H1 (cell line): Measurements from ENCODE around the gene COASY.

ENCODE experiments used
- HDAC6 ChIP-seq: IDR thresholded peaks from one replicate; pipeline ENCODE4 v1.7.1; 2012; ENCODE audit warnings: low read depth, mild to moderate bottlenecking, inconsistent platforms, low read length, moderate library complexity
- JUND ChIP-seq: IDR thresholded peaks from 2 replicates; pipeline ENCODE4 v1.6.1; 2011; ENCODE audit warnings: mild to moderate bottlenecking, improper control_type of control experiment, low read length
- POLR2A ChIP-seq, 2 experiments: IDR thresholded peaks; 1 replicate in 1 of 2; 2 replicates in 1 of 2; pipeline ENCODE4 v1.6.1; 2011; ENCODE audit warnings: low read depth in 2 of 2, low read length in 2 of 2, mild to moderate bottlenecking in 2 of 2; ENCODE audit errors: control extremely low read depth in 1 of 2
- POLR2AphosphoS5 ChIP-seq: IDR thresholded peaks from 2 replicates; pipeline ENCODE4 v1.6.1; 2011; ENCODE audit warnings: low read depth, low read length
- RFX5 ChIP-seq: IDR thresholded peaks from 2 replicates; pipeline ENCODE4 v1.6.1; 2011; ENCODE audit warnings: low read depth, low read length, improper control_type of control experiment, borderline replicate concordance
- SP1 ChIP-seq: IDR thresholded peaks from 2 replicates; pipeline ENCODE4 v1.6.1; 2011; ENCODE audit warnings: low read depth, low read length
- TEAD4 ChIP-seq: IDR thresholded peaks from 2 replicates; pipeline ENCODE4 v1.6.1; 2012; ENCODE audit warnings: low read depth, low read length, inconsistent platforms, mixed read lengths
- YY1 ChIP-seq: IDR thresholded peaks from 2 replicates; pipeline ENCODE4 v1.6.1; 2011; ENCODE audit warnings: low read depth, mild to moderate bottlenecking, low read length
- ZNF274 ChIP-seq: IDR thresholded peaks from 2 replicates; pipeline ENCODE4 v1.7.0; 2012; ENCODE audit warnings: low read length, borderline replicate concordance; ENCODE audit errors: extremely low read depth
- TF ChIP-seq, protein P1 (sequence below), 3 experiments: IDR thresholded peaks; 1 replicate in 2 of 3; 2 replicates in 1 of 3; pipeline versions ENCODE4 v1.5.1 to v1.6.1; 2011; ENCODE audit warnings: low read length in 3 of 3, mild to moderate bottlenecking in 3 of 3, inconsistent platforms in 2 of 3, low read depth in 1 of 3, moderate library complexity in 1 of 3; ENCODE audit not compliant: insufficient read depth in 1 of 3; ENCODE audit errors: control extremely low read depth in 1 of 3
- TF ChIP-seq, protein P2 (sequence below): IDR thresholded peaks from 2 replicates; pipeline ENCODE4 v1.6.1; 2011; ENCODE audit warnings: low read length, improper control_type of control experiment

DNA sequence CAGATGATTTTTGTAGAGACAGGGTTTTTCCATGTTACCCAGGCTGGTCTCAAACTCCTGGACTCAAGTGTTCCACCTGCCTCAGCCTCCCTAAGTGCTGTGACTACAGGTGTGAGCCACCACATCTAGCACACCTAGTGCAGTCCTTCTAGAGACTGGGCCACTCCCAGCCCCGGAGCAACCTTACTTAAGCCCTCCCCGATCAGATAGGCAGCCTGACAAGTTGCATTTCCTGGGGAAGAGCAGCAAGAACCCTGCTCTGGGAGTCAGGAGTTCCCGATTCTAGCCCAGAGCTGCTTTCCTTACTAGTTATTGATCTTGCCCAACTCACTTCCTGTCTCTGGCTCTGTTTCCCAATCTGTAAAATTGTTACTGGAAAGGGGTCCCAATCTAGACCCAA is 32.9 kb upstream of the COASY start:
- TF ChIP-seq JUND (no peak), RFX5 (no peak), POLR2A (IDR thresholded peaks at IDR 0.05; ENCODE audit: control extremely low read depth in 1 of 2, low read depth in 2 of 2, low read length in 2 of 2) (no peak), POLR2AphosphoS5 (no peak), ZNF274 (no peak), HDAC6 (no peak), TEAD4 (no peak), YY1 (no peak), SP1 (no peak)
- TF ChIP-seq, protein P1, sequence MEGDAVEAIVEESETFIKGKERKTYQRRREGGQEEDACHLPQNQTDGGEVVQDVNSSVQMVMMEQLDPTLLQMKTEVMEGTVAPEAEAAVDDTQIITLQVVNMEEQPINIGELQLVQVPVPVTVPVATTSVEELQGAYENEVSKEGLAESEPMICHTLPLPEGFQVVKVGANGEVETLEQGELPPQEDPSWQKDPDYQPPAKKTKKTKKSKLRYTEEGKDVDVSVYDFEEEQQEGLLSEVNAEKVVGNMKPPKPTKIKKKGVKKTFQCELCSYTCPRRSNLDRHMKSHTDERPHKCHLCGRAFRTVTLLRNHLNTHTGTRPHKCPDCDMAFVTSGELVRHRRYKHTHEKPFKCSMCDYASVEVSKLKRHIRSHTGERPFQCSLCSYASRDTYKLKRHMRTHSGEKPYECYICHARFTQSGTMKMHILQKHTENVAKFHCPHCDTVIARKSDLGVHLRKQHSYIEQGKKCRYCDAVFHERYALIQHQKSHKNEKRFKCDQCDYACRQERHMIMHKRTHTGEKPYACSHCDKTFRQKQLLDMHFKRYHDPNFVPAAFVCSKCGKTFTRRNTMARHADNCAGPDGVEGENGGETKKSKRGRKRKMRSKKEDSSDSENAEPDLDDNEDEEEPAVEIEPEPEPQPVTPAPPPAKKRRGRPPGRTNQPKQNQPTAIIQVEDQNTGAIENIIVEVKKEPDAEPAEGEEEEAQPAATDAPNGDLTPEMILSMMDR (IDR thresholded peaks at IDR 0.05; ENCODE audit: control extremely low read depth in 1 of 3, insufficient read depth in 1 of 3, low read depth in 1 of 3, low read length in 3 of 3): no peak
- TF ChIP-seq, protein P2, sequence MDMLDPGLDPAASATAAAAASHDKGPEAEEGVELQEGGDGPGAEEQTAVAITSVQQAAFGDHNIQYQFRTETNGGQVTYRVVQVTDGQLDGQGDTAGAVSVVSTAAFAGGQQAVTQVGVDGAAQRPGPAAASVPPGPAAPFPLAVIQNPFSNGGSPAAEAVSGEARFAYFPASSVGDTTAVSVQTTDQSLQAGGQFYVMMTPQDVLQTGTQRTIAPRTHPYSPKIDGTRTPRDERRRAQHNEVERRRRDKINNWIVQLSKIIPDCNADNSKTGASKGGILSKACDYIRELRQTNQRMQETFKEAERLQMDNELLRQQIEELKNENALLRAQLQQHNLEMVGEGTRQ: no peak
